Prostate gland (tissue), 2 donors: Measurements from ENCODE around the gene PLPP7.

ENCODE experiments used
- POLR2A ChIP-seq: fragments of 450-650 bp; IDR thresholded peaks from one replicate; pipeline ENCODE4 v1.6.1; 2016; ENCODE audit warnings: antibody characterized with exemption, mild to moderate bottlenecking
- POLR2AphosphoS5 ChIP-seq: sonication (generic); formaldehyde crosslinking; IDR thresholded peaks from one replicate; pipeline ENCODE4 v1.6.1; 2017; ENCODE audit warnings: antibody characterized with exemption
- TF ChIP-seq, protein P1 (sequence below), 4 experiments: fragments of 200-600 bp in 2 of 4; fragments of 450-650 bp in 2 of 4; sonication (generic) in 2 of 4; IDR thresholded peaks; 1 replicate in 3 of 4; 2 replicates in 1 of 4; pipeline ENCODE4 v1.5.1; 2016 to 2019; ENCODE audit warnings: antibody characterized with exemption in 4 of 4, mild to moderate bottlenecking in 2 of 4, moderate library complexity in 2 of 4

DNA sequence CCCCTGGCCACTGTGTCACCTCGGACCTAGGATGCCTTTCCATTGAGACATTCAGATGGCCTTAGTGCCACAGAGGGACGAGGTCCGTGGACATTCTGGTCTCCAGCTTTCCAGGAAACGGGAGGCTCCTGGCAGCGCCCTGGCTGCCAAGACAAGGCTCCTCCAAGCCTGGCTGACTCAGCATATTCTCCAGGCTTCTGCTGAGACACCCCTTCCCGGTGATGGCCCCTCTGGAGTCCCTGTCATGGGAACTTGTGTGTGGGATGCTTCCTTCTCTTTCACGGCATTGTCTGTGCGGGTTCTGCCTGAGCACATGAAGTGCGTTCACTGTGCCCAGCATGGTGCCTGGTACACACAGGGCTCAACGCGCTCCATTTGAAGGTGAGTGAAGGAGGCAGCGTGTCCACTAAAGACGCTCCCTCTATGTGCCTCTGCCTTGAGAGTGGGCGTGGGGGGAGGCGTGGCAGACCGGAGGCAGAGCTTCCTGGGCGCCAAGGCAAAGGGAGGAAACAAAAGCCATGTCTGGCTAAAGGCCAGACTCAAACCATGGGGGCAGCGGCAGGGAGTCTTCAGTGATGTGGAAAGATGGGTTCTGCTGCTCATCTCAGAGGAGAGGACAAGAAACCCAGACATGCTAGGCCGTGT lies 58.0 kb downstream of the PLPP7 start:
- TF ChIP-seq, protein P1, sequence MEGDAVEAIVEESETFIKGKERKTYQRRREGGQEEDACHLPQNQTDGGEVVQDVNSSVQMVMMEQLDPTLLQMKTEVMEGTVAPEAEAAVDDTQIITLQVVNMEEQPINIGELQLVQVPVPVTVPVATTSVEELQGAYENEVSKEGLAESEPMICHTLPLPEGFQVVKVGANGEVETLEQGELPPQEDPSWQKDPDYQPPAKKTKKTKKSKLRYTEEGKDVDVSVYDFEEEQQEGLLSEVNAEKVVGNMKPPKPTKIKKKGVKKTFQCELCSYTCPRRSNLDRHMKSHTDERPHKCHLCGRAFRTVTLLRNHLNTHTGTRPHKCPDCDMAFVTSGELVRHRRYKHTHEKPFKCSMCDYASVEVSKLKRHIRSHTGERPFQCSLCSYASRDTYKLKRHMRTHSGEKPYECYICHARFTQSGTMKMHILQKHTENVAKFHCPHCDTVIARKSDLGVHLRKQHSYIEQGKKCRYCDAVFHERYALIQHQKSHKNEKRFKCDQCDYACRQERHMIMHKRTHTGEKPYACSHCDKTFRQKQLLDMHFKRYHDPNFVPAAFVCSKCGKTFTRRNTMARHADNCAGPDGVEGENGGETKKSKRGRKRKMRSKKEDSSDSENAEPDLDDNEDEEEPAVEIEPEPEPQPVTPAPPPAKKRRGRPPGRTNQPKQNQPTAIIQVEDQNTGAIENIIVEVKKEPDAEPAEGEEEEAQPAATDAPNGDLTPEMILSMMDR (IDR thresholded peaks at IDR 0.05): no peak
- TF ChIP-seq POLR2A: no peak
- no peak for TF ChIP-seq POLR2AphosphoS5
